NK-92 treated with Interleukin-12 subunit alpha and Interleukin-12 subunit beta, amount 100 ng/mL, for 24 hours (cell line): ENCODE measurements around the gene KDM2A.

Experiments used
- DNase-seq: peaks from one replicate; lab custom pipeline; 2025; lab: John Stamatoyannopoulos, UW

Gene KDM2A

DNA sequence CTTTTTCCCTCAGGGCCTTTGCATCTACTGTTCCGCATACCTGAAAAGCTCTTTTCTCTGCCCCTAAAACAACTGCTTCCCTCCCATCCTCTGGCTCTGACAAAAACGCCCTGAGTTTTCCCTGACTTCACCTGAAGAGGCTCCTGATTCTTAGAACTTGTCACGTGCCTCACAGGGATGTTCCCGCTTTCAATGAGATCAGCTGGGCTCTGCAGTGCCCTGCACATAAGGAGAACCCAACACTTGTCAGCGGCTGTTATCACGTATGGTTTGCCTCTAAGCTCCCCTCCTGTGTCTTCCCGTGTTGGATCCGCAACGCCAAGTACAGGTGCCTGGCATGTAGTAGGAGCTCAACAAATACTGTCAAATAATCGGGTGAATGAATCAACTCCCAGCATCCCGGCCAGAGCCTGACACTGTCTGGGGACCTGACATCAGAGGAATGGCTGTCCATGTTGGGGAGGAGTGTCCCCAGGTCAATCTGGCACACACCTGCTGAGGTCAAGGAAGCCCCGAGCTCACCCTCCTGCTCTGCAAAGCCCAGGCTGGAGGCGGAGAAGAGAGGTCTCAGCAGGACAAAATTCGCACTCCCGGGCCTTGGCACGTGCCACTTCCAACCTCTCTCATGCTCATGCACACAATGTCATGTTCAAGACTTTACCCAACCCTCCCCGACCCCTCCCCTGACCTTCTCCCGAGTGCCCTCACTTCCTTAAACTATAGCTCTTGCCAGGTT is 143.1 kb downstream of the KDM2A start:
- no peak for DNase-seq

DNA sequence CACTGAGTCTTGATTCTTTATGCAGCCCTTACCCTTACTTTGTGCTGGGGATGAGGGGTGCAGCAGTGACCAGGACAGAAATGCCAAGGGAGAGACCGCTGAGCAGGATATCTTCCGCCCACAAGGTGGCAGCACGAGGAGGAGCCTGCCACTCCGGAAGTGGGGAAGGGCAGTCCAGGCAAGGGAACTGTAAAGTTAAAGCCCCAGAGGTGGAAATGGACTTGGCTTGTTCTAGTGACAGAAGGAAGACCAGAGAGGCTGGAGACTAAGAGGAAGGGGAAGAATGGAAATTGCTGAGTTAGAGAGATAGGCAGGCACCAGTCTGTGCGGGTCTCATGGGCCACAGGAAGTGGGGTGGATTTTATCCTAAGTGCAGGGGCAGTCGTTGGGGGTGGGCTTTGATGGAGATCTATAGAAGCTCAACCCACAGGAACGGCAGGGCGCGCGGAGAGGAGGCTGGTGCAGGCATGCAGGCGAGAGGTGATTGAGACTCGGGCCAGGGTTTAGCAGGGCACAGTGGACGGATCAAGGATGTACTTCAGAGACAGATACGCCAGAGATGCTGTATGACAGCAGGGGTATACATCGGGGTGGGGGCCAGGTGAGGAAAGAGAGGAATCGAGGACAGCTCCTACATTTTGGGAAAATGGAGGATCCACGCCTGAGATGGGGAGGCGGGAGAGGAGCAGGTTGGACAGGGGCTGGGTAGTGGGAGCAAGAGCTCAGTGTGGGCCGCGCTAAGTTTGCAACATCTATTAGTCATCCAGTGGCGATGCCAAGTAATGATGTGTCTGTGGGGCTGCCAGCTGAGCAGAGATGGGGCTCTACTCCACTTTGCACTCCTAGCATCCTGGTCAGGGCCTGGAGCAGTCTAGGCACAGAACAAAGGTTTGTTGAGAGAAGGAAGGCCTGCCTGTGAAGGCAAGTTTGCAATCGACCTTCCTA is 143.9 kb downstream of the KDM2A start:
- DNase-seq, result peak; percentile 45

DNA sequence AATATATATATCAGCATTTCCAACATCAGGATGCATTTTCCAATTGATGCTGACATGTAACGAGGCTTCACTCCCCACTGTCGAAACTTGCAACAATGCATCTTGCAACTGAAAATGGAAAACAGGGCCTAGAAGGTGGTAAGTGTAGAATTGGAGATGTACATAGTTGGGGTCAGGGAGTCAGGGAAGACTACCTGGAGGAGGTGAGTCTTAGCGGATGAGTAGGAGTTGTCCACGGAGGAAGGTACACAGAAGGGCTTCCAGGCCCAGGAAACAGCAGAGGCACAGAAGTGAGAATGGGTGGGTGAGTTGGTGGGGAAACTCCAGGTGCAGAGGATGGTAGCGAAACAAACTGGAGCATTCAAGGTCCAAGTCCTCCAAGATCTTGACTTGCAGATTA is 145.2 kb downstream of the KDM2A start:
- no peak for DNase-seq

DNA sequence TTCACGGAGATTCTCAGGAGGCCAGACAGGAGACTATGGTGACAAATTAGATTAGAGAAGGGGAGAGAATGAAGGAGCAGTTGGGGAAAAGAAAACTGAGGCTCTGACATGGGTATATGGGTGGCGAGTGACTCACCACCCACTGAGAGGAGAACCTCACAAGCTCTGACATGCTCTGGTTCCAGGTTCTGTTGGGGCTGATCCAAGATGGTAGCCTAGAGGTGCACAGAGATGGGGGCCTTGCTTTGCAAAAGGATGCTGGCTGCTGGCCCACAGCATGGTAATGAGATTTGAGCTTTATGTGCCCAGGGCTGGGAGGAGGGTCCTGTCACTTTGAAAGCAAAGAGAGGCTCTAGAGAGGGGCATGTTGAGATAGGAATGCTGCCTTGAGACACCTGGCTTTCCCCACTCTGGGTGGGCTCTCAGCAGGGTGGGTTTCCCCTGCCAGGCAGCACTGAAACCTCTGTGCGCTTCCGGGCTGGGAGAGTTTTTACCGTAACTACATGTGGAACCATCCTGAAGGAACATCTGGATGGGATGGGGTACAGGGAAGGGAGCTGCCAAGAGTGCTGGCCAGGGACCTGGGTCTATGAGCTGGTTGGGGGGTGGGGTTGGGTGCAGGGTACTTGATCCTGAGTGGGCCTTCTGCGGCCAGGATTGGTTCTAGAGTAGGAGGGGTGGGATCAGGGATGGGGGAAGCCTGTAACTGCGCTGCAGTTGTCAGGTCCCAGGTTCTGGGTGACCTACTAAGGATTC is 146.0 kb downstream of the KDM2A start:
- DNase-seq, result no peak

DNA sequence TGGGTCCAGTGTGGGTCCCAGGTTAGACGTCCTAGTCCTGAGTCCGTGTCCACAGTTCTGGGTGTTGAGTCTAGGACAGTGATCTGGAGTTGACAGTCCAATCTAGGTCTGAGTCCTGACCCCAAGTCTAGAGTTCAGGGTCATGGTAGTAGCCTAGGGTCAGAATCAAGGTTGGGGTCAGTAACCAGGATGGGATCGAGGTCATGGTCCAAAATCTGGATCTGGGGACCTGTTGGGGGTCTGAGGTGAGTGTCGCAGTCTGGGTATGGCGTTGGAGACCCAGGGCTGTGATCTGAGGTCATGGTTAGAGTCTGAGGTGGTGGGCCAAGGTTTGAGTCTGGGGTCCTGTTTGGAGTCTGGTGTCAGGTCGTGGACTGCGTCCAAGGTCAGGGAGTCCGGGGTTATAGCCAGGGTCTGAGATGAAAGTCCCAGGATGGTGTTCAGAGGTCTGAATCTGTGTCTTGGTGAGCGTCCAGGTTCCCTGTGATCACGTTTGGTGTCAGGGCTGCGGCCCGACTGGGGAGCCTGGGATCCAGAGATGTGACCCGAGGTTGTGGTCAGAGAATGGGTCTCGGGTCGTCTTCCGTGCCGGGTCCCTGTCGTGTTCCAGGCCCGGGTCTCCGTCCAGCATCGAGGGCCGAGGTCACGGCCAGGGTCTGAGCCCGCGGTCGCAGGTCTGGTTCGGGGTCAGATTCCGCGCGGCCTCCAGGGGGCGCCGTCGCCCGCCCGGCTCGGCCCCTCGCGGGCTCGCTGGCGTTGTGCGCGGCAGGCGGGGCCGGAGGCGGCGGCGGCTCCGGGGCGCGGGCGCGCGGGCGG is 146.8 kb downstream of the KDM2A start:
- DNase-seq, result peak; percentile 59

DNA sequence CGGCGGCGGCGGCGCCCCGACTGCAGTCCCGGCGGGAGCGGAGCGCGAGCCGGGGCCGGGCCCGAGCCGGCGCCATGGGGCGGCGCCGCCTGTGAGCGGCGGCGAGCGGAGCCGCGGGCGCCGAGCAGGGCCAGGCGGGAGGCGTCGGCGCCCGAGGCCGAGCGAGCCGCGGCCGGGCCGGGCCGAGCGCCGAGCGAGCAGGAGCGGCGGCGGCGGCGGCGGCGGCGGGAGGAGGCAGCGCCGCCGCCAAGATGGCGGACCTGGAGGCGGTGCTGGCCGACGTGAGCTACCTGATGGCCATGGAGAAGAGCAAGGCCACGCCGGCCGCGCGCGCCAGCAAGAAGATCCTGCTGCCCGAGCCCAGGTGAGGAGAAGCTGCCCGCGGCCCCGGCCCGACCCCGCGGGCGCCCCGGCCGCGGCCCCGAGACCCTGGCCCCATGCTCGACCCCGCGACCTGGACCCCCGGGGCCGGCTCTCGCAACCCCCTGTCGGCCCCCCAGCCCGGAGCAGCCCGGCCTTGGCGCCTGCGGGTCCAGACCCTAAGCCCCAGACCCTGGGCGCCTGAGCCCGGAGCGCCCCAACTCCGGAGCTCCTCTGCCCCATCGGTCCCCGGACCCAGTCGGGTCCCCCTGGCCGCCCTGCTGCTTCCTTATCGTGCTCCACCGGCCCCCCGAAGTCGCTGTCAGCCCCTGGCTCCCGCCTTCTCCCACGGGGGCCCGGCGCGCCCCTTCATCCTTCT is 147.6 kb downstream of the KDM2A start, which contains the start of gene GRK2:
TSS of gene GRK2 (plus strand) at position 25 of the 739 bp plus-strand sequence. CDS start at position 252, 227 bp downstream.
- no peak for DNase-seq

DNA sequence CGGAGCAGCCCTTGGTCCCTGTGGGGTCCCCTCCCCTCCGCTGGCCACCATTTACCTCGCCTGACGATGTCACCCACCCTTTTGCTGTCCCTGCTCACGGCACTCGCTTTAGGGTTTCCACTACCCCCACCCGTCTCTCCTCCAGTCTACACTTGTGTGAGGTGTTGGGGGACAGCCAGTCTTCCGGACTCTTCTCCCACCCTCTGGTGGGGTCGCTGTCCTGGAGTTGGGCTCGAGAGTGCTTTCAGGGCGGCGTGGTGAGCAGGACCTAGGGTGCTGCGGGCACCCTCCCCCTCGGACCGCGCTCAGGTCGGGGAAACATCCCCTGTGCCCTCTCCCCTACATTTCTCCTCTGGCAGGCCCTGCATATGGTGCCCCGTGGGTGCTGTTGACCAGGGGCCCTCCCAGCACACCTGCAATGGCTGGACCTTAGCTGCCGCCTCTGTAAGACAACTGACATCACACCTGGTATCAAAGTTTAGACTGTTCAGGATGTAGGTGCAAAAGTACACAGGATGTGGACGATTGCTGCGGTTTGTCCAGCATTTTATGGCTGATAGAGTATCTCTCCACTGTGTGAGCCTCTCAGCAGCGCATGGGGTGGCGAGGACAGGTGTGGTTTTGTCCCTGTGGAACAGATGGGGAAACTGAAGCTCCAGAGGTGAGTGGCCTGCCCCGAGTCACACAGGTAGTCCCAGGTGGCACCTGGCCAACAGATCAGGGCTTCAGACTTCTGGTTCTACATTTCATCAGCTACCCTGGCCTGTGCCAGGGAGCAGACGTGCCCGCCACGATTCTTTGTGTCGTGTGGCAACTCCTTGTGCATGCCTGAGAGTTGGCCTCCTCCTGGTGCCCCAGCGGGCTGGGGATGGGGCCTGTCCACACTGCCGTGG is 148.4 kb downstream of the KDM2A start:
- peak; percentile 64 for DNase-seq

DNA sequence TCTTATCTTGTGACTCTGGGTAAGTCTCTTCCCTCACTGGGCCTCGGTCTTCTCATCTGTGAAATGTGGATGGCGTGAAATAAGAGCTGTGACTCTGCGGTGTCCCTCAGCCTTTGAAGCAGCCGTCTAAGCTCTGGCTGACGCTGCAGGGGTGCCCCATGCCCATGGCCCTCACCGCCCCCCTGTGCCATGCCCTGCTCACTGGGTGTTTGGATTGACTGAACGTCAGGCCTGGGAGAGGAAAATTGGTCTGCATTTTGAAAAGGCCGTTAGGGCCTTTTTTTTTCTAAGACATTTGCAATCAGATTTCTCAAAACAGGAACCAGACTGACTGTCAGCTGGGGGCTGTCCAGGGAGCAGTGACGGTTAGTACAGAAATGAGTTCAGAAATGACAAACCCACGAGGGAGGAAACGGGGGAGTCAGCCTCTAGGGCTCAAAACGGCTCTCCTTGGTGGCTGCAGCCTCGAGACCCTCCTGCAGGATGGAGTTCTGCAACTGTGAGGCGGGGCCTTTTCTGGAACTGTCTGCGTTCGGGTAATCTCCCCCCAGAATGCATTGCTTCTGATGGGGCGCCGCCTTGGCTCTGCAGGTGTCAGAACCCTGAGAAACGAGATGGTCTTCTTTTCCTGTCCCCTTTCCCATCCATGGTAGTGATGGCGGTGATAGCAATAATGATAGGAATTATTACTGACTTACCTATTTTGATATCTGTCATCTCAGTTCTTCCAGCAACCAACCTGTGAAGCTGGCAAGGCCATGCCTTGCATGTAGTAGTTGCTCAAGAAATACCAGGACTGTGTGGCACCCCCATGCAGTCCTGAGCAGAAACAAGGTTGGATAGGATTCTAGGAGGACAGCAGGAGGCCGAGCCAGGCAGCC is 149.3 kb downstream of the KDM2A start:
- DNase-seq, result peak; percentile 64

DNA sequence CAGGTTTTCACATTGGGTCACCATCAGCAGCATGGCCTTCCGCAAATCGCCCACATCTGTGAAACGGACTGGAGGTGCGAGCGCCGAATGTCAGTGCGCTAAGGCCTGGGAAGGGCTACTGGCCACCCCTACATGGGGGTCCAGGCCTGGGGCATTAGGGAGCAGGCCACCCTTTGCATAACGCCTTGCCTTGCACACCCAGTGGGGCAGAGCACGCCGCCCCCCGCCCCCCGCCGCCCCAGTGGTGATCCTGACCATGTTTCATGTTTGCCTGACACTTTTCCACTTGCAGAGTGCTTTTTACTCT is 149.9 kb downstream of the KDM2A start:
- no peak for DNase-seq

DNA sequence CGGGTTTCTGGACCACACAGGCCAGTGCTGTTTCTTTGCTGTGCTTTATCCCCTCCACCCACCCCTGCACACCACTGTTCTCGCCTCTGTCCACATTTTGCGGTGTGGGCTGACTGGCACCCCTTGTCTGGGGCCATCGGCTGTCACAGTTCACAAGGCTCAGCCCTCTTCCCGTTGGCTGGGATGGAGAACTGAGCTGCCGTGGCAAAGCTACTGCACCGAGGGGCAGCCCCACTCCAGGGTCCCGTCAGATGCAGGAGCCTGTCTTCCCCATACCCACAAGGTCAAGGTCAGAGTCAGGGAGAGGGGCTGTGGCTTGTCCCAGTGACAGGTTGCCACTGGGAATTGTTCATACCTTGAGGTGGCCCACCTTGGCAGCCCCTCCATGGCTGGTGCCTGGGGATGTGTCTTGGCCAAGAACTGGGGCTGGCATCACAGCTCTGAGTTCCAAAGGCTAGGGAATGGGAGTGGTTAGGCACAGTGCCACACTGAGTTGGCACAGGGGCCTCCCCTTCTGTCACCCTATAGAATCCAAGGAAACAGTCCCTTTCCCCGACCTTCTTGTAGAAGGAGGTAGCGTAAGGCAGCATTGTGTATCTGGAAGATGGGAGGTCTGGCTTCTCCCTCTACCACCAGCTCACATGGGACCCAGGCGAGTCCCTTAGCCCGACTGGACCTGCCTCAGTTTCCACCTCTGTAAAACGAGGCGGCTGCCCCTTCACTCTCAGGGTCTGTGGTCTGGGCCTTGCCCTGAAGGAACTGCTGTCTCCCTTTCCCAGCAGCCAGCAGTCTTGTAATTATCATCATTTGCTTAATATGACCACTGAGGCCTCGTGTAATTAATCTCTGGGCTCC is 150.6 kb downstream of the KDM2A start:
- DNase-seq, result no peak

DNA sequence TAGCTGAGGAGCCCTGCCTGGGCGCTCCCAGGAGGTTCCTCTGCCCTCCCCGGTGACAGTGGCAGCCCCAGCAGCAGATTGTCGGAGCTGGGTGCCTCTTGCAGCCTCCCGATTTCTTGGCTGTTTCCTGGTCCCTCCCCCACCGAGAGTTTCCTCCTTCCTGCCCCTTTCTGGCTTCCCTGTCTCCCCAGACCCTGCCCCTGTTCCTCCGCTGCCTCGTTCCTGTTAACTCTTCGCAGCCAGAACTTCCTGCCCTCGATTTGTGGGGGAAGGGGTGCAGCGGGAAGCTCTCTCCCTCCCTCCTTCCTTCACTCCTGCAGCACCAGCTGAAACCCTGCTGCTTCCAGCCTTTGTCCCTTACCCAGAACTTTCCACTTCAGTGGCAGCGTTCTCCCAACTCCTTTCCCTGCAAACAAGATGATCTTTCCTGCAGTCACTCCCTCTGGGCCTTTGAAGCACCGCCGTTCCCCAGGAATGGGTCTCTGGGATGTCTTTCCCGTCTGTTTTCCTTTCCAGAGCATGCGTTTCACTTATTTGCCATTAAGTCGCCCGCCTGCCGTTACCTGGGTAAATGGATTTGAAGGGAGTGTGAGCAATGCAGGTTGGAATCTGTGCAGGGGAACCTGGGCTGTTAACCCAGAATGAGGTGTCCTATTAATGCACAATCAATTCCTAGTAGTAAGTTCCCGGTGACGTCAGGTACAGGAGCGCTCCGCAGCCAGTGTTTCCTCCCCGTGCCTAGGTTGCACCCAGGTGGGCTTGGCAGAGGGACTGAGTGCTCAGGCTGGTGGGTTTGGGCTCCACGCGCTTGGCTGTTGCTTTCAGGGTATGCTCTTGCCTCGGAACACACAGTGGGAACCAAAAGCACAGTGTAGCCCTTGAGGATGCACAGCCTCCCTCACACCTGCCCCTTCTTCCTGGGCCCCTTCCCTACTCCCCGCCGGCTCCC is 151.5 kb downstream of the KDM2A start:
- no peak for DNase-seq

DNA sequence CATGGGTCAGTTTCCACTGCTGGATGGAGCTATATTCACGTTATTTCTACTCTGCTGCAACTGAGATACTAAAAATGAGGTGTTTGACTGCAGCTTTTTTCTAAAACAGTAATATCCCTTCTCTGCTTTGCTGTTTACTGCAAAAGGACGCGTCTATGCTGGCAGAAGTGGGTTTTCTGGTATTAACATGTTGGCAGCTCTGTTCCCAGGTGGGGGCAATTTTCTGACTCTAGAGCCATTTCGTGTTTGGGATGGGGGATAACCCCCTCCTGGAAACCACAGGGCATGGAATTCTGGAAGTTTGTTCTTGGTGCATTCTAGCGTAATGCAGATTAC is 152.1 kb downstream of the KDM2A start:
- DNase-seq, result no peak

DNA sequence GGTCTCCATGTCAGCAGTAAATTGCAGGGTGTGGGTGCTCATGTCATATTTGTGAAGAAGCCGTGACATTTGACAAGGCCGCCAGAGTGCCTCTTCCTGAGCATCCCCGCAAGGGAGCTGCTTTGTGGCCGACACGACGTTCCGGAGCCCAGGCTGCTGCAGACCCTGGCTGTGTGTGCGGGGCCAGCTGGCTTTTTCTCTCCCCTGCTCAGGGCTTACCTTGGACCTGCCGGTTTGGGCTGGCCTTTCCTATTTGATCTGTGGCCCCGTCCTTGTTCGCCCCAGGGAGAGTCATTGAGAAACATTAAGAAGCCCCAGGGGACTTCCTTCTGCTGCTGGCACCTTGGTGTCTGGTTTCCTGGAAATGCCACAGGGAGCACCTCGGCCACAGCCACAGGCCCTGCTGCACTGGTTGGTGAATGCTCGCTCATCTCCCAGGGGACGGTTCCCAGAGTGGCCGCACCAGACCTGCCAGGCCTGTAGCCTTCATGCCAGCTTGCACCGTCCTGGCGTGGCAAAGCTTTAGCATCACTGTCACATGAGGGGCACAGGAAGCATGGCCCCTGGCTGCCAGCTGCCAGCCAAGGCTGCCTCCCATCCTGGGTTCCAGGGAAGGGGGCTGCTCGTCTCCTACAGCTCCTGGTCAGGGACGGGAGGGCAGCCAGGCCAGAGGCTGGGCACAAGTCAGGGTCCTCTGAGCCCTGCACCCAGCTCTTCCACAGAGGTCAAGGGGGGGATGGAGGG is 152.7 kb downstream of the KDM2A start:
- no peak for DNase-seq

DNA sequence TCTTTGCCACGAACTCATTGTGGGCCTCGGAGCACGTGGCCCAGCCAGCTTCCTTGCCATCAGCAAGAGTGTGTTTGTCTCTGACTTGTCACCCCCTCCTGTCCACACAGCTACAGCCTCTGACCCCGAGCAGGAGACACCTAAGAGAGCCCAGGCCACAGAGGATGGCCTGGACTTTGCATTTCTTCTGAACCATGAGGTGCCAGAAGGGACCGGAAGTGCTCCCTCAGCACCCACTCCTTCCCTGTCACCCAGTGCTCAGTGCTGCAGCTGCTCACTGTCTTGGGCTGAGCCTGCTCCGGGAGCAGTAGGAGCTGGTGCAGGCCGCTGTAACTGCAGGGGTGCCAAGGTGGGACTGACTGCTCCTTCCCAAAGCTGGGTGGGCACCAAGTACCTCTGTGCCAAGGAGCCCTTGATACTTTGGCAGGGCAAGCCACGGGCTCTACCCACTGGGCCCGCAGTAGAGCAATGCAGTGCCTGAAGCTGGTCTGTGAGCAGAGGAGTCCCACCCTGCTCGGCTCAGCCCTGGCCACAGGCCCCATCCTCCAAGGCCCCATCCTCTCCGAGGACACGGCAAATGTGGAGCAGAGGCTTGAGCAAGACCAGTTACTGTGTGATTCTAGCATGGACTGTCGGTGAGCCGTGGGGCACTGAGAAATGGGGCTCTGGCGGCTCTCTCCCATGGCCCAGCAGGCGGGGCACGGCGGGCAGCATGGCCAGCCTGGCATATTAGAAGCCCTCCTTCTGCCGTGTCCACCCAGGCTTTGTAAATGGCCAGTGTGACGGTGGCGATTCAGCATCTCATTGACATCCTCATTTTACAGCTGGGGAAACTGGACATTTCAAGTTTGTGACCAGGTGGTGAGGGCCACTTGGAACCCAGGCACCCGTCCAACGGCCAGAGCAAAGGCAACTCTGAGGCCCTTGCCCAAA is 153.5 kb downstream of the KDM2A start:
- DNase-seq, result no peak
